ENCODE data around the gene CHRNB2. TPM values are rescaled to one million over a fixed set of nuclear protein-coding genes. Genes with fewer than 3 reads are reported as not detected.

CHRNB2 gene
- total and polyA plus RNA-seq, 2 of the 4 experiments (the other 2 are of a cell fraction): under 0.01 to 0.03 TPM

GRCh38 chr1:154583773-154584172 is 16.2 kb downstream of the CHRNB2 start:
- Histone ChIP-seq H2BK20ac (ENCODE audit: low read depth, low read length) (no peak overlapping the region), H3K23ac (ENCODE audit: low read depth, low read length) (no peak overlapping the region), H3K36me3 (ENCODE audit: control insufficient read depth, insufficient read depth, low read length) (peaks cover 88% of the 10 kb centered on the region), H3K4me3 (ENCODE audit: insufficient read depth, low read depth, low read length) (no peak overlapping the region), H4K5ac (ENCODE audit: low read depth, low read length) (no peak overlapping the region), H3K14ac (replicated peaks; ENCODE audit: low read depth, low read length) (no peak overlapping the region), H3K27me3 (ENCODE audit: control insufficient read depth, insufficient read depth, low read length) (no peaks in the 10 kb centered on the region), H2BK120ac (ENCODE audit: low read depth, low read length) (no peak overlapping the region), H2AK5ac (ENCODE audit: low read depth, low read length) (no peak overlapping the region), H4K8ac (ENCODE audit: low read depth in 2 of 2, low read length in 2 of 2) (no peak overlapping the region), H2BK15ac (ENCODE audit: low read depth, low read length) (no peak overlapping the region), H2BK5ac (ENCODE audit: low read depth, low read length, poor library complexity, severe bottlenecking) (no peak overlapping the region), H4K91ac (ENCODE audit: insufficient read depth, low read depth, low read length) (no peak overlapping the region), H3K9me3 (ENCODE audit: control insufficient read depth, insufficient read depth, low read length) (no peaks in the 10 kb centered on the region), H2AFZ (replicated peaks; ENCODE audit: low read length, poor library complexity) (no peak overlapping the region), H3K9me1 (ENCODE audit: insufficient read depth, low read length) (peaks cover 4% of the 10 kb centered on the region), H4K20me1 (ENCODE audit: insufficient read depth, low read length) (peaks cover 30% of the 10 kb centered on the region; the same call in 1 of the 2 replicates), H2AK9ac (replicated peaks; ENCODE audit: low read depth, low read length, poor library complexity) (no peak overlapping the region), H3K4ac (ENCODE audit: low read depth, low read length) (no peak overlapping the region), H3K56ac (ENCODE audit: extremely low read depth, insufficient read depth, low read length) (no peak overlapping the region), H3K4me2 (ENCODE audit: low read depth, low read length) (no peak overlapping the region), H3K79me1 (ENCODE audit: low read depth in 1 of 2, low read length in 2 of 2) (peaks cover 5 to 38% of the 10 kb centered on the region in 2 experiments), H3K18ac (ENCODE audit: low read depth, low read length) (no peak overlapping the region), H3K9ac (ENCODE audit: low read depth, low read length) (no peak overlapping the region), H3K27ac (ENCODE audit: insufficient read depth, low read length) (no peak overlapping the region), H3K4me1 (ENCODE audit: control insufficient read depth, insufficient read depth, low read length) (peaks cover 3% of the 10 kb centered on the region)
- dilution Hi-C loops (cut with HindIII; ENCODE audit: low sequenced_read_pairs, unreplicated experiment): no loop called here
- DNase-seq (peak; percentile 58), ATAC-seq (ENCODE audit: low read depth) (peak; percentile 67)
- ChIA-PET CTCF (interaction anchor here (0.6 kb wide), 1 partner anchor 219 kb away, joined by 3 read pairs; no protein-coding TSS in a partner anchor), POLR2A (ENCODE audit: unreplicated experiment) (no interaction called here)
- TF ChIP-seq MAZ (IDR thresholded peaks at IDR 0.05; ENCODE audit: borderline replicate concordance, low read depth, low read length): no peak
- TF ChIP-seq CEBPB (IDR thresholded peaks at IDR 0.05; ENCODE audit: low read depth, low read length): no peak
- TF ChIP-seq RCOR1 (IDR thresholded peaks at IDR 0.05; ENCODE audit: insufficient replicate concordance, low read length): no peak
- TF ChIP-seq POLR2A (IDR thresholded peaks at IDR 0.05; ENCODE audit: low read depth, low read length): no peak
- TF ChIP-seq MAFK (IDR thresholded peaks at IDR 0.05; ENCODE audit: low read depth, low read length): no peak
- TF ChIP-seq ELK1 (IDR thresholded peaks at IDR 0.05; ENCODE audit: borderline replicate concordance, low read depth, low read length): no peak
- in situ Hi-C loops (cut with MboI; ENCODE audit: low sequenced_read_pairs): no loop called here
- BruUV-seq (replicated peaks): no TSS peak
- intact Hi-C loops (cut with micrococcal nuclease): no loop called here
- 51% methylated on average over 4 of the region's 9 CpGs; no CpG with 5 or more reads in 1 of the 2 experiments for WGBS, 2 experiments (ENCODE audit: extremely low coverage in 2 of 2, insufficient read length in 1 of 2)
